Gastrocnemius medialis (tissue), 4 donors: ENCODE measurements around the gene LBH.

Source experiments
- POLR2A ChIP-seq, 2 donors: fragments of 450-650 bp; IDR thresholded peaks; one replicate each; pipeline ENCODE4 v1.6.1; 2017; ENCODE audit warnings: antibody characterized with exemption in 2 of 2, mild to moderate bottlenecking in 2 of 2, moderate library complexity in 2 of 2
- TF ChIP-seq, protein P1 (sequence below), 5 experiments: fragments of 450-650 bp in 3 of 5; fragments of 200-600 bp in 2 of 5; sonication (generic) in 2 of 5; IDR thresholded peaks in 4 of 5; conservative IDR thresholded peaks in 1 of 5; 1 replicate in 4 of 5; 2 replicates in 1 of 5; pipeline ENCODE4 v1.5.1; 2016 to 2019; ENCODE audit warnings: antibody characterized with exemption in 5 of 5, mild to moderate bottlenecking in 3 of 5, moderate library complexity in 3 of 5

DNA sequence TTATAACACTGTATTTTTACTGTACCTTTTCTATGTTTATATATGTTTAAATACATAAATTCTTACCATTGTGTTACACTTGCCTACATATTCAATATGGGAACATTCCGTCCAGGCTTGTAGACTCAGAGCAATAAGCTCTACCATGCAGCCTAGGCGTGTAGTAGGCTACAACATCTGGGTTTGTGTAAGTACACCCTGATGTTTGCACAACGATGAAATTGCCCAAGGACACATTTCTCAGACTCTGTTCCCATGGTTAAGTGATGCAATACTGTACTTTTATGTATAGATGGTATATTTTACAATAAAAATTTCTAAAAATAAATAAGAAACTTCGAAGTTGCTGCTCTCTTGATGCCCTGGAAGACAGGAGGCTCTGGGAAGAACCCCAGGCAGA, 46.2 kb upstream of the LBH start:
- TF ChIP-seq, protein P1, sequence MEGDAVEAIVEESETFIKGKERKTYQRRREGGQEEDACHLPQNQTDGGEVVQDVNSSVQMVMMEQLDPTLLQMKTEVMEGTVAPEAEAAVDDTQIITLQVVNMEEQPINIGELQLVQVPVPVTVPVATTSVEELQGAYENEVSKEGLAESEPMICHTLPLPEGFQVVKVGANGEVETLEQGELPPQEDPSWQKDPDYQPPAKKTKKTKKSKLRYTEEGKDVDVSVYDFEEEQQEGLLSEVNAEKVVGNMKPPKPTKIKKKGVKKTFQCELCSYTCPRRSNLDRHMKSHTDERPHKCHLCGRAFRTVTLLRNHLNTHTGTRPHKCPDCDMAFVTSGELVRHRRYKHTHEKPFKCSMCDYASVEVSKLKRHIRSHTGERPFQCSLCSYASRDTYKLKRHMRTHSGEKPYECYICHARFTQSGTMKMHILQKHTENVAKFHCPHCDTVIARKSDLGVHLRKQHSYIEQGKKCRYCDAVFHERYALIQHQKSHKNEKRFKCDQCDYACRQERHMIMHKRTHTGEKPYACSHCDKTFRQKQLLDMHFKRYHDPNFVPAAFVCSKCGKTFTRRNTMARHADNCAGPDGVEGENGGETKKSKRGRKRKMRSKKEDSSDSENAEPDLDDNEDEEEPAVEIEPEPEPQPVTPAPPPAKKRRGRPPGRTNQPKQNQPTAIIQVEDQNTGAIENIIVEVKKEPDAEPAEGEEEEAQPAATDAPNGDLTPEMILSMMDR (IDR thresholded peaks at IDR 0.05 in 4 of 5, conservative IDR thresholded peaks at IDR 0.05 in 1 of 5), result no peak
- no peak for TF ChIP-seq POLR2A (IDR thresholded peaks at IDR 0.05)
